ENCODE measurements around the gene C1orf21. TPM values are rescaled to one million over a fixed set of nuclear protein-coding genes. Genes with fewer than 3 reads are reported as not detected.

The C1orf21 gene
- total RNA-seq, 1 experiment from 2014 or later, result 15.0 TPM

- DNase-seq (ENCODE audit: low read depth), result no peak
These were observed 25.6 kb downstream of the C1orf21 start for GRCh38 chr1:184412472-184412871.

- no peak for DNase-seq (ENCODE audit: low read depth)
These were observed 29.7 kb downstream of the C1orf21 start for GRCh38 chr1:184416481-184416880.

- DNase-seq (ENCODE audit: low read depth), result no peak
These were observed 30.1 kb downstream of the C1orf21 start for GRCh38 chr1:184416946-184417345.

- no peak for DNase-seq (ENCODE audit: low read depth)
These were observed 31.1 kb downstream of the C1orf21 start for GRCh38 chr1:184417916-184418315.

- no peak for DNase-seq (ENCODE audit: low read depth)
These were observed 32.0 kb downstream of the C1orf21 start for GRCh38 chr1:184418652-184419349.

- peak; percentile 53 for DNase-seq (ENCODE audit: low read depth)
These were observed 32.7 kb downstream of the C1orf21 start for GRCh38 chr1:184419350-184420161.

GRCh38 chr1:184422490-184423233 lies 35.8 kb downstream of the C1orf21 start:
- no peak for DNase-seq (ENCODE audit: low read depth)

- DNase-seq (ENCODE audit: low read depth), result no peak
These were observed 36.8 kb downstream of the C1orf21 start for GRCh38 chr1:184423649-184424048.

- DNase-seq (ENCODE audit: low read depth), result no peak
These were observed 37.3 kb downstream of the C1orf21 start for GRCh38 chr1:184424157-184424556.

- no peak for DNase-seq (ENCODE audit: low read depth)
These were observed 38.1 kb downstream of the C1orf21 start for GRCh38 chr1:184424945-184425344.

GRCh38 chr1:184425449-184426277 lies 38.8 kb downstream of the C1orf21 start:
- no peak for DNase-seq (ENCODE audit: low read depth)

- DNase-seq (ENCODE audit: low read depth), result no peak
These were observed 39.4 kb downstream of the C1orf21 start for GRCh38 chr1:184426278-184426674.

GRCh38 chr1:184427722-184428121 lies 40.9 kb downstream of the C1orf21 start:
- DNase-seq (ENCODE audit: low read depth), result no peak

- no peak for DNase-seq (ENCODE audit: low read depth)
These were observed 41.8 kb downstream of the C1orf21 start for GRCh38 chr1:184428604-184429003.

- no peak for DNase-seq (ENCODE audit: low read depth)
These were observed 42.5 kb downstream of the C1orf21 start for GRCh38 chr1:184429335-184429734.

GRCh38 chr1:184433956-184434502 lies 47.2 kb downstream of the C1orf21 start:
- DNase-seq (ENCODE audit: low read depth), result no peak

- DNase-seq (ENCODE audit: low read depth), result no peak
These were observed 50.5 kb downstream of the C1orf21 start for GRCh38 chr1:184437291-184437690.

- DNase-seq (ENCODE audit: low read depth), result no peak
These were observed 51.5 kb downstream of the C1orf21 start for GRCh38 chr1:184438363-184438762.

GRCh38 chr1:184442260-184442659 lies 55.4 kb downstream of the C1orf21 start:
- no peak for DNase-seq (ENCODE audit: low read depth)

GRCh38 chr1:184443201-184443600 lies 56.4 kb downstream of the C1orf21 start:
- no peak for DNase-seq (ENCODE audit: low read depth)

- no peak for DNase-seq (ENCODE audit: low read depth)
These were observed 56.8 kb downstream of the C1orf21 start for GRCh38 chr1:184443624-184444023.

All from HT1080 (cell line).